ENCODE data around the gene NR6A1. TPM values are rescaled to one million over a fixed set of nuclear protein-coding genes. Genes with fewer than 3 reads are reported as not detected.

Gene NR6A1
- total RNA-seq, 2 experiments from 2014 or later = 17.5 to 23.0 TPM

GRCh38 chr9:124768334-124768733 lies 2.8 kb downstream of the NR6A1 start:
- TF ChIP-seq CTCF (conservative IDR thresholded peaks at IDR 0.05; ENCODE audit: low read length) (no peak), EZH2phosphoT487 (IDR thresholded peaks at IDR 0.05; ENCODE audit: borderline replicate concordance, low read depth, low read length) (no peak)
- intact Hi-C loops (cut with micrococcal nuclease; ENCODE audit: unreplicated experiment) = no loop called here

GRCh38 chr9:124767821-124768220 lies 3.3 kb downstream of the NR6A1 start:
- peaks cover 76% of the 10 kb centered on the region for H3K79me2 ChIP-seq (ENCODE audit: insufficient read depth, low read depth, low read length)
- intact Hi-C loops (cut with micrococcal nuclease; ENCODE audit: unreplicated experiment) = no loop called here
- POLR2A ChIA-PET = interaction anchor here (1.3 kb wide), 1 partner anchor 95 kb away, joined by 6 read pairs; no protein-coding TSS in a partner anchor
- CTCF ChIA-PET (ENCODE audit: unreplicated experiment) = no interaction called here
- H3K4me1 ChIP-seq (ENCODE audit: insufficient read depth, low read length, poor library complexity, severe bottlenecking) = peaks cover 61% of the 10 kb centered on the region
- peak overlapping the region; percentile 84 for H3K4me3 ChIP-seq (ENCODE audit: low read depth, low read length, poor library complexity, severe bottlenecking)
- H3K9me3 ChIP-seq (ENCODE audit: low read length) = no peaks in the 10 kb centered on the region
- H3K27ac ChIP-seq (ENCODE audit: low read depth, low read length, poor library complexity, severe bottlenecking) = peak overlapping the region; percentile 60
- H3K4me2 ChIP-seq (ENCODE audit: low read length) = peak overlapping the region; percentile 96
- no peaks in the 10 kb centered on the region for H3K9me2 ChIP-seq (ENCODE audit: insufficient read depth, low read length)
- no peak overlapping the region for H2AFZ ChIP-seq (ENCODE audit: low read length)
- H4K20me1 ChIP-seq (ENCODE audit: insufficient read depth, low read length) = peaks cover 49% of the 10 kb centered on the region
- no peak for TF ChIP-seq EZH2phosphoT487 (IDR thresholded peaks at IDR 0.05; ENCODE audit: borderline replicate concordance, low read depth, low read length)
- TF ChIP-seq CTCF (conservative IDR thresholded peaks at IDR 0.05; ENCODE audit: low read length) = no peak
- BruUV-seq (replicated peaks) = no TSS peak
- no peak for DNase-seq (ENCODE audit: low spot score)
- no peaks in the 10 kb centered on the region for H3K36me3 ChIP-seq (ENCODE audit: insufficient read depth, low read length)

More at GRCh38 chr9:124768334-124768733, 2.8 kb downstream of the NR6A1 start:
- Histone ChIP-seq H3K9me3 (ENCODE audit: low read length) (no peaks in the 10 kb centered on the region), H3K79me2 (ENCODE audit: insufficient read depth, low read depth, low read length) (peaks cover 71% of the 10 kb centered on the region), H3K36me3 (ENCODE audit: insufficient read depth, low read length) (no peaks in the 10 kb centered on the region), H3K4me3 (ENCODE audit: low read depth, low read length, poor library complexity, severe bottlenecking) (peak overlapping the region; percentile 84), H3K4me1 (ENCODE audit: insufficient read depth, low read length, poor library complexity, severe bottlenecking) (peaks cover 56% of the 10 kb centered on the region), H2AFZ (ENCODE audit: low read length) (no peak overlapping the region), H3K4me2 (ENCODE audit: low read length) (peak overlapping the region; percentile 96), H3K9me2 (ENCODE audit: insufficient read depth, low read length) (no peaks in the 10 kb centered on the region), H3K27ac (ENCODE audit: low read depth, low read length, poor library complexity, severe bottlenecking) (peak overlapping the region; percentile 60), H4K20me1 (ENCODE audit: insufficient read depth, low read length) (peaks cover 45% of the 10 kb centered on the region)
- no peak for DNase-seq (ENCODE audit: low spot score)
- CTCF ChIA-PET (ENCODE audit: unreplicated experiment) = no interaction called here
- no TSS peak for BruUV-seq (replicated peaks)
- POLR2A ChIA-PET = interaction anchor here (1.2 to 1.4 kb wide), 3 partner anchors 8 to 94 kb away, joined by 3 to 6 read pairs (median 6); no protein-coding TSS in a partner anchor

- DNase-seq (ENCODE audit: low spot score) = peak; percentile 49
- no peak overlapping the region for H2AFZ ChIP-seq (ENCODE audit: low read length)
- ChIA-PET CTCF (ENCODE audit: unreplicated experiment) (interaction anchor here (1.0 to 1.7 kb wide), 2 partner anchors 33 to 86 kb away, joined by 3 to 6 read pairs; no protein-coding TSS in a partner anchor), POLR2A (interaction anchor here (0.7 to 1.5 kb wide), 7 partner anchors 9 to 106 kb away, joined by 3 to 5 read pairs (median 3); partner anchors contain the start of gene OLFML2A)
- H3K9me3 ChIP-seq (ENCODE audit: low read length) = no peaks in the 10 kb centered on the region
- no peaks in the 10 kb centered on the region for H3K36me3 ChIP-seq (ENCODE audit: insufficient read depth, low read length)
- peak overlapping the region; percentile 29 for H3K27ac ChIP-seq (ENCODE audit: low read depth, low read length, poor library complexity, severe bottlenecking)
- TF ChIP-seq EZH2phosphoT487 (IDR thresholded peaks at IDR 0.05; ENCODE audit: borderline replicate concordance, low read depth, low read length) (no peak), CTCF (conservative IDR thresholded peaks at IDR 0.05; ENCODE audit: low read length) (peak; percentile 76)
- no TSS peak for BruUV-seq (replicated peaks)
- peaks cover 62% of the 10 kb centered on the region for H3K4me1 ChIP-seq (ENCODE audit: insufficient read depth, low read length, poor library complexity, severe bottlenecking)
- peak overlapping the region; percentile 96 for H3K4me2 ChIP-seq (ENCODE audit: low read length)
- intact Hi-C loops (cut with micrococcal nuclease; ENCODE audit: unreplicated experiment) = no loop called here
- H3K4me3 ChIP-seq (ENCODE audit: low read depth, low read length, poor library complexity, severe bottlenecking) = peak overlapping the region; percentile 22
- H4K20me1 ChIP-seq (ENCODE audit: insufficient read depth, low read length) = peaks cover 49% of the 10 kb centered on the region
- H3K79me2 ChIP-seq (ENCODE audit: insufficient read depth, low read depth, low read length) = peaks cover 85% of the 10 kb centered on the region
- H3K9me2 ChIP-seq (ENCODE audit: insufficient read depth, low read length) = no peaks in the 10 kb centered on the region
Observed at GRCh38 chr9:124766815-124767554, 4.1 kb downstream of the NR6A1 start.
